Uterus (tissue), 2 donors: ENCODE data around the gene AUTS2.

ENCODE experiments used
- CTCF ChIP-seq, 4 experiments: fragments of 200-600 bp in 2 of 4; fragments of 450-650 bp in 2 of 4; sonication (generic) in 2 of 4; IDR thresholded peaks; one replicate each; pipeline ENCODE4 v1.5.1; 2016 to 2019; ENCODE audit warnings: antibody characterized with exemption in 4 of 4, mild to moderate bottlenecking in 2 of 4, moderate library complexity in 1 of 4
- POLR2A ChIP-seq, 2 donors: fragments of 450-650 bp; IDR thresholded peaks; one replicate each; pipeline ENCODE4 v1.6.1; 2016; ENCODE audit warnings: antibody characterized with exemption in 2 of 2, mild to moderate bottlenecking in 1 of 2, moderate library complexity in 1 of 2

- TF ChIP-seq CTCF (IDR thresholded peaks at IDR 0.05) (no peak), POLR2A (IDR thresholded peaks at IDR 0.05) (no peak)
These were observed 110.6 kb downstream of the AUTS2 start for GRCh38 chr7:69708857-69709256.
